Non-pigmented ciliary epithelial cell (primary cell): Measurements from ENCODE around the gene CTAGE15.
"Not testable (repeated sequence)": the region's sequence is repeated elsewhere in the genome, so short reads cannot be mapped to it uniquely, and the experiment has no call there.

Experiments used
- DNase-seq: peaks from one replicate; pipeline ENCODE4 v3.0.0-alpha.2; 2010; ENCODE audit warnings: low read depth

CTAGE15 gene

GRCh38 chr7:143622130-143622529 is 50.5 kb downstream of the CTAGE15 start:
- DNase-seq: not testable (repeated sequence)
